Endometrial microvascular endothelial cells (primary cell): ENCODE measurements around the gene ERICH3. TPM values are rescaled to one million over a fixed set of nuclear protein-coding genes. Genes with fewer than 3 reads are reported as not detected.
"Not testable (repeated sequence)": the region's sequence is repeated elsewhere in the genome, so short reads cannot be mapped to it uniquely, and the experiment has no call there.

Experiments used
- in situ Hi-C: cut with HindIII; loops from 2 replicates; pipeline ENCODE4 v1.10.0; 2017; ENCODE audit warnings: low sequenced_read_pairs, low pct_unique_long_range_greater_than_20kb; ENCODE audit errors: inconsistent ontology term
- total RNA-seq: library from RNA; depleted of rRNA; stranded (reverse); fragments of >200 nt; gene quantifications from one replicate; pipeline ENCODE4 v1.2.3, GENCODE V29; 2015; ENCODE audit errors: inconsistent ontology term

Gene ERICH3
- total RNA-seq, 1 donor from 2014 or later, result not detected

DNA sequence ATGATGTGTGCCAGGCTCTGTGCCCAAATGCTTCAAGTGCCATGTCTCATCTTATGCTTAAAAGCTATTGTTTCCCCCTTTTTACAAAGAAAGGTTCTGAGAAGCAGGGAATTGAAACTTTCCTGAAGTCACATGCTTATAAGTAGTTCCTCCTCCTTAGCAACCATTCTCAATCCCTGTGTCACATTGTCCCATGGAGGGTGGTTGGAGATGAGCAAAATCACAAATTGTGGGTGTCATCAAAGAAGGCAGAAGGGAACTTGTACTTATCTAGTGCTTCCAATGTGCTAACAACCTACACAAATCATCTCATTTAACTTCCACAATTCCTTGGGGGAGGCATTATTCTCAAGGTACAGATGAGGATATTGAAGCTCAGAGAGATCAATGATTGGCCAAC lies 10.1 kb upstream of the ERICH3 start:
- in situ Hi-C loops, result no loop called here

DNA sequence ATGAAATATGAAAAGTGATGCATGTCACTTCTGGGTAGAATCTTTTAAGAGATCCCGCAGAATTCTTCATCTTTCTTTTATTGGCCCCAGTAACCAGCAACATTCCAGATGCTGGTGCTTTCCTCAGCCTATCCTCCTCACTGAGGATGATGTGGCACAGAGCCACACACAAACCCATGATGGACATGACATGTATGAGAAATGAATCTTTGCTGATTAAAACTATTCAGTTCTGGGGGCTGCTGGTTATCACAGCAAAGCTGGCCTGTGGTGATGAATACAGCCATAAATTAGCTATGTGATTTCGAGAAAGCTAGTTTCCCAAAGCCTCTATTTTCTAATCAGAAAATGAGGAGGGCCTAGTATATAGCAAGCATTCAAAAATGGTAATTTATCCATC lies 8.3 kb upstream of the ERICH3 start:
- in situ Hi-C loops, result no loop called here

DNA sequence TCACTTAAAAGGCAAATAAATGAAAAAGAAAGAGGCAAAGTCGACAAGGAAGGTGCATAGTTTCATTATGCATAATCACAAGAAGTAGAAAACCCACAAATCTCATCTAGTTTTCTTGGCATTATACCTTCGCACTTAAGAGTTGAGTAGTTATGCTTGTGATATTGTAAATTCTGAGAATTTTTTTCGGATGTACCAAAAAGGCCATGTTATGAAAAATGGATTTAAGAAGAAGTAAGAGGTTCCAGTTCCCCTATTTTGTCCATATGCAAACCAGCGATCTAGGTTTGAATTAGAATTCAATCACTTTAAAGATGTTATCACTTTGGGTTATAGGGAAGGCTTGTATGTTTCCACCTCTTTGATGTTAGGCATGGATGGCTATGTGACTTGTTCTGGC lies 7.9 kb upstream of the ERICH3 start:
- in situ Hi-C loops, result no loop called here

DNA sequence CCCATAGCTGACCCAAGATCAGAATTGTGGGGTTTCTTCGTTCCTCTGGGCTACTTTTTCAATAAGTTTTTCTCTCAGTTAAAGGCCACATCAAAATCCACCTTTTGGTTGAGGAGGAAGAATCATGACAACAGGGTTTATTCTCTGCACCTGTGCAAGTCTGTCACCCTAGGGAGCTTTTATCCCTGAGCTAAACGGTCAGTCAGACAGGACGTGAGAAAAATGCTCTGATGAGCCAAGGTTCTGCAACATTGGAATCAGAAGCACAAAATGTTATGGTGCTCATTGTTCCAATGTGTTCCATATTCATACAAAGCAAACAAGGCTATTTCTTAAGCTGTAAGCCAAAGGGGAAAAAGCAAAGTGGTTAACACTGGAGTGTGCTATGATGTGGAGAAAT lies 7.4 kb upstream of the ERICH3 start:
- in situ Hi-C loops, result no loop called here

DNA sequence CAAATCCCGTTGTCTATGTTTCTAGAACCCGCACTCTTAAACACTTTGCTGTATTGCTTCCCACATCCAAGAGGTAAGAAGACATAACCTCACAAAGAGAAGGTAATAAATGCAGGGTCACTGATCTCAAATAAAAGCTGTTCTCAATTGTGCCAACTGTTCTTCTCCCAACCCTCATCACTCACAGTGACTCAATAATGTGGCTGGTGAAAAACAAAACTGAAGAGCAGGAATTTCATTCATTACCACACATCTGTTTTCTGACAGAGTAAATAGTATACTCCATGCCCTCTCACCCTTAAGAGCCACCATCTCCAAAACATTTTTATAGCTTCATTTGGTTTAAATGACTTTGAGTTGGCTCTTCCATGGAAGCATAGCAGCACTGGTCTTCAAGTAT lies 6.2 kb upstream of the ERICH3 start:
- in situ Hi-C loops, result no loop called here

DNA sequence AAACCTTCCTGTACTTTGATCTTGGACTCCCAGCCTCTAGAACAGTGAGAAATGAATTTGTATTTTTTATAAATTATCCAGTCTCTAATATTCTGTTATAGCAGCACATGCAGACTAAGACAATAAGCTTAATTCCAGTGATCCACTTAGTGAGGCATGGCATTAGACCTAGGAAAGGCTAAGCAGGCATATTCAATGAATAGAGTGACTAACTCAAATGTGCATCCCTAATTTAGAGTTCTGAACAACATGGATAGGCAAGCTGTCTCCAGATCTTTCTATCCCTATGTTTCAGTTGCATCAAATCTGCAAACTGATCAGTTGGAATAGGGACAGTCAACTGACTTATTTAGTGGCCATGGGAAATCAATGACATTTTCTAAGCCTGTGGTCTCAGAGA lies 4.3 kb upstream of the ERICH3 start:
- in situ Hi-C loops, result no loop called here

DNA sequence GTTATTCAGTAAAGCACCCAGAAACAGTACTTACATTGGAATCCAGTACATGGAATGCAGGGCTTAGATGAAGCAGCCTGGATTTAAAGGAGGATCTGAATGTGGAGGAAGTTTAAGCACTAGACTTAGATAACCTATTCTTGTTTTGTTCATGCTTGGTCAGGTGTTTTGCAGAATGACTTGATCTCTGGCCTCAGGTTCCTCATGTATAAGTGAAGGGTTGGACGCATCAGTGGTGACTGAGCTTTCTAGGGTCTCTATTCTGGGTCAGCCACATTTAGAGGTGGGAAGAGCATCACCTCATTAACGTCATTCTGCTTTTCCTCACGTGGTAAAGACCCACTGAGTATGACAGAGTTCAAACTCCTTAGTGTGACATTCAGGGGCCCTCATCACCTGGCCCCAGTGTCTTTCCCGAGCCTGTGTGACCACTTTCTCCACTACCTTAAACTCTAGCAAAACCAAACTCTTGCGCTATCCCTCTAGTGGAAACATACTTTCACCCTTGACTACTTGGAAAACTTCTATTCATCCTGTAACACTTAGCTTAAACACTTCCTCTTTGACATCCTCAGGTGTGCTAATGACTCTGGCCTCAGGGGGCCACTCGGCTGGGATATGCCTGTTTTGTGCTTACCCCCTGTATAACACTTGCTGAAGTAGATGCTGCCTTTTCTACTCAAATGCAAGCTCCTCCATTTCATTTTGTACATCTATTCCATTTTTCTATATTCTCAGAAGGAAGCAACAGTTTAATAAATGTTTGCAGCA lies 871 bp upstream of the ERICH3 start:
- in situ Hi-C loops, result no loop called here

DNA sequence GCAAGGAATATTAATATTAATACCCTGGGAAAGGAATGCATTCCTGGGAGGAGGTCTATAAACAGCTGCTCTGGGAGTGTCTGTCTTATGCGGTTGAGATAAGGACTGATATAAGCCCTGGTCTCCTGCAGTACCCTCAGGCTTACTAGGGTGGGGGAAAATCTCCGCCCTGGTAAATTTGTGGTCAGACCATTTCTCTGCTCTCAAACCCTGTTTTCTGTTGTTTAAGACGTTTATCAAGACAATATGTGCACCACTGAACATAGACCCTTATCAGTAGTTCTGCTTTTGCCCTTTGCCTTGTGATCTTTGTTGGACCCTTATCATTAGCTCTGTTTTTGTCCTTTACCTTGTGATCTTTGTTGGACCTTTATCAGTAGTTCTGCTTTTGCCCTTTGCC lies 2.7 kb downstream of the ERICH3 start:
- in situ Hi-C loops, result not testable (repeated sequence)

DNA sequence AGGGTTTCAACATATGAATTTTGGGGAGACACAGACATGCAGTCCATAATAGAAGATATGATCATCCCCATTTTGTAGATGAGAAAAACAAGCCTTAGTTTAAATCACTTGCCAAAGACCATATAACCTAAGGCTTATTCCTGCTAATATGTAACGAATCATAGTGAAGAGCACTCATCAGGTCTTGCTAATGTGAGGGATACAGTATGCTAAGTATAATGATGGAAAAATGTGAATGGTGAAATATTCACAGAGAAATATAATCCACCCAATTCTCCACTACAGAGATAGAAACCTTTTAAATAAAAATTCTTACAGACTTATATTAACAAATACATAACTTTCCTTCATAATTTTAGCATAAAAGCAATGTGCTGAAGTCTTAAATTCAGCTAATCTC lies 18.9 kb downstream of the ERICH3 start:
- in situ Hi-C loops, result no loop called here

DNA sequence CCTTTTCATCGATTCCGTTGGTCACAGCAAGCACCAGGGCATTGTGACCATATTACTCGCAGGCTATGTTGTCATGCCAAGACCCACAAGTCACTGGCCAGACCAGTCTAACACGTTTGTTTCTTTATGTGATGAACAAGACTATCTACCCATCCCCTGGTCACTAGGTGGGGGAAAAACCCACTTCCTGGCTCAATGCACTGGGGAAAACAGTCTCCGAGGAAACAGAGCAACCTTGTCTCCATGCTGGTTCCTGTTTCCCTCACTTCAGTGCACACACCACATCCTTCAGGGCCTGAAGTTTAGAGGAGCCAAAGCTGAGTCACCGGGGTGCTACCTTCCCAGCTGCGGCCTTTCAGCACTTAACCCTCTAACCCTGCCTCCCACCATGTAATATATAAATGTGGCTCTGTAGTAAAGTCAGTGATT lies 20.9 kb downstream of the ERICH3 start:
- in situ Hi-C loops, result no loop called here

DNA sequence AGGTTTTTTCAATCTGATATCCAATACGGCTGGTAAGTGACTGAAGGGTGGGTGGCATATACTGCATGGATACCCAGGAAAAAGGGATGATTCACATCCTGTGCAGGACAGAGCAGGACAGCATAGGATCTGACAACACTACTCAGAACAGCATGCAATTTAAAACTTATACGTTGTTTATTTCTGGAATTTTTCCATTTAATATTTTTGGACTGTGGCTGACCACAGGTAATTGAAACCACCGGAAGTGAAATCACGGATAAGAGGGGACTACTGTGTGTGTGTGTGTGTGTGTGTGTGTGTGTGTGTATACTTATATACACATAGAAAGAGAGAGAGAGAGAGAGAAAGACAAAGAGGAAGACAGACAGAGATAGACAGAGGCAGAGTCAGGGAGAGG lies 23.0 kb downstream of the ERICH3 start:
- in situ Hi-C loops, result no loop called here

DNA sequence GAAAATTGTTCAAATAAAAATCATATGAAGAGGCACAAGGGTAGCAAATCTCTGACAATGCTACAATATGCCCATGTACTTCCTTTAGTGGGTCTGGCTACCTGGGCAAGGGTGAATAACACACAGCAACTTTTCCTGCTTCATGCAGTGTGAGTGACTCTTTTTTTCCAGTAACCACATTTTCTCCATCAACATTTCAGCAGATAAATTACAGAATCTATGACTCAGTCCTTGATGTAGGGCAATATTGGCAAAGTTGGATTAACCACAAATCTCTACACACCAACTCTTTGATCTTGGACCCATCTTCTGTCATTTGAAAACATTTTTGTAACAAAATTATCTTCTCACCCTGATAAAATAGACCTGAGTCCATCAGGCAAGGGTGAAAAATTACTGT lies 31.7 kb downstream of the ERICH3 start:
- in situ Hi-C loops, result no loop called here

DNA sequence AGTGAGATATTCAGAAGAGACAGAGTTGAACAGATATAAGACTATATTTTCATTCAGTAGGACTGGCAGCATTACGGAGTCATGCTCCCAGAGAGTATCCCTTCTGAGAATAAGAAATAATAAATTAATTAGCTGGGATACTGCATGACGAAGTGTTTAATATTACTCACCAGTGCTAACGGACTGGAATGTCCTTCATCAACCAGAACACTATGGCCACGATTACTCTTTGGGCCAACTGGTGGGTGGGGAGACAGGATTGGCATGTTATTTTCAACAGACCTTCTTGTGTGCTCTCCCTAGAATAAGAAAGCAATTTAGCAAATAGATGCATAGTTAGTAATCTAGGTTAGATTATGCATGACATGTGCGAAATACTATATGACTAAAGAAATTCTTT lies 32.4 kb downstream of the ERICH3 start:
- in situ Hi-C loops, result no loop called here

DNA sequence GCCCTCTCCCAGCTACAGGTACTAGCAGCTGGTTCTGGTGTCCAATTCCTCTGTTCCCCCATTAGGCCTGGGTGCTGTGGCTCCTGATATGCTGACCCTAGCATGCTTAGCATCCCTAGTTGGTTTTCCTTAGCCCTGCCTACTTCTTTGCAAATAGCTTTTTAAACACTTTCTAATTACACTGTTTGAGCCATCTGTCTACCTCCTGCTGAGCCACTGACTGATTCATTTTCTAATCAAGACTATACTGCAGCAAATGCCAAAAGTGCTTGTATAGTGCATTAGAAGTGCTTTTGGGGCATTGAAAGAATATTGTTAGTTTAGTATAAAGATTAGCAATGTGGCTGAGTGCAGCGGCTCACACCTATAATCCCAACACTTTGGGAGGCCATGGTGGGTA lies 36.3 kb downstream of the ERICH3 start:
- in situ Hi-C loops, result no loop called here

DNA sequence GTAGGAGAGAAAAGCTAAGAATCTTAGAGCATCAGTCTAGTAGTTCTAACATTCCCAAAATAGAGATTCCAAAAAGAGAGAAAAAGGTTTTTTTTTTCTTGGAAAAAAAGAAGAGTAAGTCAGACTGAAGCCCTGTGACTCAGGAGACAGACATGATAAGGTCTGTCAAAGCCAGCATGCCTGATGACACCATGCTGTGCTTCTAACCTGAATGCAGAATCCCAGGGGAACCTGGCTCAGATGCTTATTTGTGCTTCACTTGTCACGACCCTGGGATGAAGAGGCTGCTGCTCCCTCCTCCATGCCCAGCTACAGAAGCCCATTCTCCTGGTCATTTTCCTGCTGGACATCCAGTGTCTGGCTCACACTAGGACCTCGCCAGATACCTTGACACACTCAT lies 44.3 kb downstream of the ERICH3 start:
- in situ Hi-C loops, result no loop called here

DNA sequence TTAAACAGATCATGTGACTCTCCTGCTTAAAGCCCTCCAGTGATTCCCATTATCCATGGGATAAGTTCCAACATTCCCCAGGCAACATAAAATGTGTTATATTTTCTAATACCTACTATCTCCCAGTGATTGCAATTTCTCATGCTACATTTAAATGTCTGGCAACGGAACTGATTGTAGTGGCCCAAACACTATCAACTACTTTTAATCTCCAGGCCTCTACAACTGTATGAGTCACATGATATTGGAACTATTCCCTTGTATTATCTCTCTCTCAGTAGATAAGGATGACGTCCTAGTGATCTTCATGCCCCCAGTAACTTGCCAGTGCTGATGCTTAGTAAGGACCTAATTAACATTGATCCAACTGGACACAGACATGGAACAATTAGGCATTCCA lies 49.9 kb downstream of the ERICH3 start:
- in situ Hi-C loops, result no loop called here

DNA sequence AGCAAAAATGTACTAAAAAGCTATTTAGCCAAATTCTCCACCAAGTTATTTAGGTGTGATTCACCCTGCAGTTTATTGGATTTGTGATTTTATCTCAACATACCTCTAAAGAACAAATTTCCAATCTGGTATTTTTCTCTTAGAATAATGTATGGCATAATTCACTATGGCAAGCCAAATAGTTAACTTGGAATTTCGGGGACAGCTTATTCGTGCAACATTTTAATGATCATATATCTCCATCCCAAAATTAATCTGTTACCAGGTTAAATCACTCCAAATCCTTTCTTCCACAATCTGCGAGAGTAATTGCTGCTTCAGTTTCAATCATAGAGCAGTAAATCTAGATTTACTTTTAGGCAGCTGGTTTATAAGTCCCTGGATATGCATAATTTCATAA lies 53.4 kb downstream of the ERICH3 start:
- in situ Hi-C loops, result no loop called here

DNA sequence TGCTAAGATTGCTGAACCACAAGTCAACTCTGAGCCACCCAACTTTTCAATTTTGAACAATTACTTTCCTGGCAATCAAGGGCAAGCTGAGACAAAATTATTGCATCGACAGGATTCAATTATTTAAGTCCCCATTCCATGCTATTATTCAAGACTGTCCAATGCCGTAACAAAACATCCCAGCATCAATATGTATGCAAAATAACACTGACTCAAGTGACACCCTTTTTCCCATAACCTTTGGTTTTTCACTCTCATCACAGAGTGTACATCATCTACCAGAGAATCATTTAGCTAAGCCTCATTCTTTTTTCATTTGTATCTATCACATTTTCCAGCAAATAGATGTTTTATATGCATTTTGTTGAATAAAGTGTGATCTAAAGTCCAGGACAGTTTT lies 54.6 kb downstream of the ERICH3 start:
- in situ Hi-C loops, result no loop called here

DNA sequence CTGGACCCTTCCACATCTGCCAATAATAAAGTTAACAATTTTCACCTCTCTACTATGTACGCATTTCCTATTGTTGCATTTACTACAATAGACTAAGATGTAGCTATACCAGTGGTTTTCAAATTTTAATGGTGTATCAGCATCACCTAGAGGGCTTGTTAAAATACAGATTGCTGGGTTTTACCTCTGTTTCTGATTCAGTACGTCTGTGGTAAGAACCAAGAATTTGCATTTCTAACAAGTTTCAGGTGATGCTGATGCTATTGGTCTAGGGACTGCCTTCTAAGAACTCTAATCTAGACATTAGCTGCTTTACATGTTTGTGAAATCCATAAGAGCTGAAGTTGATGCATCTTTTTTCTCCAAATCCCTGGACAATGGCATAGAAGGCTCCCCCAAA lies 59.7 kb downstream of the ERICH3 start:
- in situ Hi-C loops, result no loop called here

DNA sequence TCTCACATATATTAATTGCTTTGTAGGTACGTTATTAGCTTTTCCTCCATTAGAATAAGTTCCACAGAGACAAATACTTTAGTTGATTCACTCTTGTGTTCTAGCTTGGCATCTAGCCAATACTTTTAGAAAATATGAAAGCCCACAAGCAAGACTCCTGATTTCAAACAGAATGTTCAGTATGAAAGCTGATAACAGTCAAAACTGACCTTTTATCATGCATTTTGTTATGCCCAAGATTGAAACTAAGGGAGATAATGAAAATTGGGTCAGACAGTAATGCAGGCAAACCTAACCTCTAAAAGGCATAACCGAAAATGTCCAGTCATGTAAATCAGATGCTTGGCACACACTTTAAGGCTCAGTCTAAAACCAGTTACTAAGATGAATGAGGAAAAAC lies 61.7 kb downstream of the ERICH3 start:
- in situ Hi-C loops, result no loop called here

DNA sequence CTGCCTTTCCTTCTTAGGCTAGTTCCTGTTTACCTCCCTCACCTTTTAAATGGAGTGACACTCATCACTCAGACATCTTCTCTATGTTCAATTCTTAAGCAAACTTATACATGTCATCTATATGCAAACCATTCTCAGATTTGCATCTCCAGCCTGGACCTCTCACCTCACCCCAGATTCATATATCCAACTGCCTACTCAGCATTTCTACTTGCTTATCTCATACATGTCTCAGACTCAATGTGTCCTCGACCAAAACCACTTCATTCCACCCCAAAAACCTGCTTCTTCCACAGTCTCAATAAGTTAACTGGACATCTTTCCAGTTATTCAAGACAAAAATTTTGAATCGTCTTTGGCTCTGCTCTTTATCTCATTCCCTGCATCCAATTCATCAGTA lies 62.6 kb downstream of the ERICH3 start:
- in situ Hi-C loops, result no loop called here
